GM18498 (cell line): ENCODE results near the gene PGM3.

Experiments
- ATAC-seq: cut with Tn5 transposase; IDR thresholded peaks from one replicate; pipeline ENCODE4 v1.9.1; 2021; ENCODE audit warnings: mild to moderate bottlenecking, moderate library complexity; ENCODE audit not compliant: unreplicated experiment

Gene PGM3

DNA sequence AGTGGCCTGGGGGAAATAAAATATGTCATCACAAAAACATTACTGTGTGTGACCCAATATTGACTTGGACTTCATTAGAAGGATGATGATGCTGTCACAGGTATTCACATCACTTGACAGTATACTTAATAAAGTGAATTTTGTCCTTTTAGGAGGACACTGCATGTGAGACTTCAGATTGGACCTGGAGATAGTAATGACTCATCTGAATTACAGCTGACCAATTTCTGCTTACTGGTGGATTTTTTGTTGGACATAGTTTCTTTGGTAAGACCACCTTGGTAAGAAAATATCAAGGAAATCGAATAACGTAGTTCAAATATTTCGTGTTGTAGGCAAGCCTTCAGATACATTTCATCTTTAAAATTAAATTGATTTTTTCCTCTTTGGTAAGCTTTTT, 68.5 kb downstream of the PGM3 start:
- ATAC-seq = no peak

DNA sequence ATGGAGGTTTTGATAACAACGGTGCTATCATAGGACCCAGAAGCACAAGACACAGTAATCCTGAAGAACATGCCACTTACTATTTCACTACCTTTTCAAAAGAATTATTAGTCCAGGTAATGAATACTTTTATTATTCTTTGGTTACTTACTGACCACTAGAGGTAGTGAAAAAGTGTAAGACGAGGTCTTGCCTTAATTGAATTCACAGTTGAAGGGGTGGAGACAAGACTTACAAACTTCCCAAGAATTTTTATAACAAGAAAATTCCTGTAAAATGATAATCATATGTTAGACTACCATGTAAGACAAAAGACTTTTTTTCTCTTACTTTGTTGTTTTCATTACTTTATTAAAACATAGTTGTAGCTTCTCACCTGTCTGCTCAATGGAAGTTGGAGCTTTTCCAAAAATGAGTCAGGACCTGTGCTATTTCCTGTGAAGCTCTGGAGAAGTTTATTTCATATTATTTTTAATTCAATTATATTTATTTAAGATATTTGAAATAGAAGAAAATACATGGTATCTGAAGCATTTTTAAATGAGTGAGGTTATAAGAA, 73.2 kb downstream of the PGM3 start:
- ATAC-seq = no peak

DNA sequence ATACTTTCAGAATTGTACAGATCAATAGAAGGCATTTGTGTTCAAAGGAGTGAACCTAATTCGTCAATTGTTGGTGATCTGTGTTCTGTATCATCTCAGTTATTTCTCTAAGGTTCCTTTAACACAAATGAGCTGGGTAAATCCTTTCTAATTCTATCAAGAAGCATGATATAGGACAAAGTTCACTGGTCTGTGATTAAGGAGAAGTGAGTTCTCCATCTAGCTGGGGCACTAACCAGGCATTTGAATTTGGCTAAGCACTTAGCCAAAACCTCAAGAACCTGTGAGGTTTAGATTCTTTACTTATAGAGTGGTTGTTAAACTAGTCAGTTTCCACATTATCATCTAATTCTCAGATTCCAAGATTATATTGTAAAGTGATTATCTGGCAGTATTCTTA, 75.3 kb downstream of the PGM3 start:
- ATAC-seq = no peak
